PC-3 (cell line): ENCODE measurements around the gene SPNS3. TPM values are rescaled to one million over a fixed set of nuclear protein-coding genes. Genes with fewer than 3 reads are reported as not detected.

Source experiments
- ATAC-seq: fragments of 200-7000 bp; cut with Tn5 transposase; 2 replicates; pipeline ENCODE4 v1.9.1; 2020; ENCODE audit warnings: mild to moderate bottlenecking, moderate library complexity
- BruUV-seq: library from RNA; stranded (reverse); fragments of 400-500 nt; replicated peaks from 2 replicates; lab custom pipeline; 2021; lab: Mats Ljungman, UMichigan
- CTCF ChIA-PET: fragments of 300-600 bp; sonication (Branson Sonifier 250); formaldehyde crosslinking; loops from one replicate; lab custom pipeline; 2022; ENCODE audit warnings: antibody characterized with exemption; lab: Charles Lee
- POLR2A ChIA-PET: fragments of 300-600 bp; sonication (Branson Sonifier 250); formaldehyde crosslinking; loops from one replicate; lab custom pipeline; 2022; ENCODE audit warnings: antibody characterized with exemption; ENCODE audit not compliant: unreplicated experiment; lab: Charles Lee
- DNase-seq: peaks from one replicate; pipeline ENCODE4 v3.0.0-alpha.2; 2015
- H2AFZ ChIP-seq: fragments of 300-600 bp; sonication (generic); 2 replicates; pipeline ENCODE4 v1.6.0; 2016; ENCODE audit warnings: antibody characterized with exemption, low read length
- H3F3A ChIP-seq: fragments of 300-600 bp; sonication (generic); one replicate; pipeline ENCODE4 v1.6.0; 2017; ENCODE audit warnings: antibody characterized with exemption, low read length, control low read depth, mild to moderate bottlenecking; ENCODE audit not compliant: unreplicated experiment
- H3K27ac ChIP-seq: fragments of 300-600 bp; sonication (generic); 2 replicates; pipeline ENCODE4 v1.5.1; 2016; ENCODE audit warnings: mild to moderate bottlenecking, low read length
- H3K27me3 ChIP-seq: fragments of 300-600 bp; sonication (generic); 2 replicates; pipeline ENCODE4 v1.6.1; 2016; ENCODE audit warnings: low read length, mixed read lengths
- H3K36me3 ChIP-seq: fragments of 300-600 bp; sonication (generic); 2 replicates; pipeline ENCODE4 v1.6.1; 2016; ENCODE audit warnings: low read depth, mixed run types, low read length, mixed read lengths
- H3K4me1 ChIP-seq: fragments of 300-600 bp; sonication (generic); 2 replicates; pipeline ENCODE4 v1.5.1; 2016; ENCODE audit warnings: low read length; ENCODE audit not compliant: insufficient read depth
- H3K4me2 ChIP-seq: fragments of 300-600 bp; sonication (generic); 2 replicates; pipeline ENCODE4 v1.6.0; 2016; ENCODE audit warnings: low read length
- H3K4me3 ChIP-seq: fragments of 300-600 bp; sonication (generic); 2 replicates; pipeline ENCODE4 v1.5.1; 2016; ENCODE audit warnings: mild to moderate bottlenecking, low read length, mixed read lengths
- H3K79me2 ChIP-seq: fragments of 300-600 bp; sonication (generic); 2 replicates; pipeline ENCODE4 v1.6.1; 2017; ENCODE audit warnings: low read length, mixed read lengths
- H3K9ac ChIP-seq: fragments of 300-600 bp; sonication (generic); 2 replicates; pipeline ENCODE4 v1.6.0; 2016; ENCODE audit warnings: mild to moderate bottlenecking, low read length
- H3K9me2 ChIP-seq: fragments of 300-600 bp; sonication (generic); replicated peaks from 2 replicates; pipeline ENCODE4 v1.6.1; 2016; ENCODE audit warnings: mixed run types, low read length, mixed read lengths
- H3K9me3 ChIP-seq: fragments of 300-600 bp; sonication (generic); 2 replicates; pipeline ENCODE4 v1.6.1; 2016; ENCODE audit warnings: low read length, mixed read lengths
- H4K20me1 ChIP-seq: fragments of 300-600 bp; sonication (generic); 2 replicates; pipeline ENCODE4 v1.6.1; 2016; ENCODE audit warnings: low read length, mixed read lengths
- CTCF ChIP-seq: fragments of 300-600 bp; sonication (generic); conservative IDR thresholded peaks from 2 replicates; pipeline ENCODE4 v1.5.1; 2017; ENCODE audit warnings: antibody characterized with exemption, low read depth, mild to moderate bottlenecking, low read length
- EZH2 ChIP-seq: fragments of 300-600 bp; sonication (generic); IDR thresholded peaks from one replicate; pipeline ENCODE4 v1.6.1; 2017; ENCODE audit warnings: antibody characterized with exemption, mild to moderate bottlenecking, low read length; ENCODE audit not compliant: unreplicated experiment
- EZH2phosphoT487 ChIP-seq: fragments of 300-600 bp; sonication (generic); IDR thresholded peaks from 2 replicates; pipeline ENCODE4 v1.6.1; 2018; ENCODE audit warnings: mild to moderate bottlenecking, antibody characterized with exemption, low read length, borderline replicate concordance
- intact Hi-C: fragments of 100-400 bp; cut with micrococcal nuclease; formaldehyde crosslinking; loops from 2 replicates; pipeline ENCODE4 v1.9.0; 2023
- total RNA-seq: library from RNA; depleted of rRNA; stranded (reverse); fragments of >200 nt; gene quantifications from 2 replicates; pipeline ENCODE4 v1.2.3, GENCODE V29; 2014

Gene SPNS3
- total RNA-seq, 1 experiment from 2014 or later, result 0.69 TPM

GRCh38 chr17:4405038-4405669 is 28.6 kb upstream of the SPNS3 start:
- no peaks in the 10 kb centered on the region for H3K79me2 ChIP-seq
- no peak overlapping the region for H3K9ac ChIP-seq
- POLR2A ChIA-PET, result no interaction called here
- no peaks in the 10 kb centered on the region for H3K9me3 ChIP-seq
- no peaks in the 10 kb centered on the region for H3K4me1 ChIP-seq
- no peak for ATAC-seq
- H3F3A ChIP-seq, result no peaks in the 10 kb centered on the region
- no peak for TF ChIP-seq EZH2phosphoT487
- no peak for TF ChIP-seq CTCF
- TF ChIP-seq EZH2, result no peak
- H3K9me2 ChIP-seq, result no peaks in the 10 kb centered on the region
- DNase-seq, result no peak
- no peak overlapping the region for H2AFZ ChIP-seq
- no TSS peak for BruUV-seq
- intact Hi-C loops, result no loop called here
- CTCF ChIA-PET, result no interaction called here
- H3K27ac ChIP-seq, result no peak overlapping the region
- H3K4me2 ChIP-seq, result no peak overlapping the region
- H3K36me3 ChIP-seq, result no peaks in the 10 kb centered on the region
- H4K20me1 ChIP-seq, result no peaks in the 10 kb centered on the region
- no peaks in the 10 kb centered on the region for H3K27me3 ChIP-seq
- no peak overlapping the region for H3K4me3 ChIP-seq

GRCh38 chr17:4405699-4406098 is 28.0 kb upstream of the SPNS3 start:
- Histone ChIP-seq H3K9me3 (no peaks in the 10 kb centered on the region), H3K36me3 (no peaks in the 10 kb centered on the region), H3K4me1 (no peaks in the 10 kb centered on the region), H3F3A (no peaks in the 10 kb centered on the region), H2AFZ (no peak overlapping the region), H3K4me2 (no peak overlapping the region), H3K9ac (no peak overlapping the region), H3K9me2 (no peaks in the 10 kb centered on the region), H3K27ac (no peak overlapping the region), H3K27me3 (no peaks in the 10 kb centered on the region), H3K4me3 (no peak overlapping the region), H4K20me1 (no peaks in the 10 kb centered on the region), H3K79me2 (no peaks in the 10 kb centered on the region)
- DNase-seq (no peak), ATAC-seq (no peak)
- no peak for TF ChIP-seq EZH2
- no peak for TF ChIP-seq EZH2phosphoT487
- TF ChIP-seq CTCF, result no peak
- no TSS peak for BruUV-seq
- intact Hi-C loops, result no loop called here
- ChIA-PET CTCF (no interaction called here), POLR2A (no interaction called here)

- intact Hi-C loops, result no loop called here
- no peak overlapping the region for H3K9ac ChIP-seq
- no TSS peak for BruUV-seq
- H3K79me2 ChIP-seq, result no peaks in the 10 kb centered on the region
- DNase-seq (no peak), ATAC-seq (no peak)
- no peaks in the 10 kb centered on the region for H3K36me3 ChIP-seq
- no peaks in the 10 kb centered on the region for H3K9me2 ChIP-seq
- H3K9me3 ChIP-seq, result no peaks in the 10 kb centered on the region
- no peak overlapping the region for H3K27ac ChIP-seq
- H3F3A ChIP-seq, result no peaks in the 10 kb centered on the region
- no peaks in the 10 kb centered on the region for H3K4me1 ChIP-seq
- no peaks in the 10 kb centered on the region for H4K20me1 ChIP-seq
- ChIA-PET CTCF (no interaction called here), POLR2A (no interaction called here)
- TF ChIP-seq CTCF, result no peak
- TF ChIP-seq EZH2phosphoT487, result no peak
- no peak for TF ChIP-seq EZH2
- no peaks in the 10 kb centered on the region for H3K27me3 ChIP-seq
- no peak overlapping the region for H2AFZ ChIP-seq
- no peak overlapping the region for H3K4me2 ChIP-seq
- H3K4me3 ChIP-seq, result no peak overlapping the region
These were observed 27.4 kb upstream of the SPNS3 start for GRCh38 chr17:4406386-4406785.
